ENCODE data around the gene GALK2. TPM values are rescaled to one million over a fixed set of nuclear protein-coding genes. Genes with fewer than 3 reads are reported as not detected.

The GALK2 gene
- polyA plus RNA-seq, 1 donor (not counting 4 experiments of a cell fraction or from before 2014, with no cell fraction given) = 29.7 TPM

GRCh38 chr15:49189631-49190030 is 19.6 kb downstream of the GALK2 start:
- peaks cover 14% of the 10 kb centered on the region for H3K79me2 ChIP-seq (ENCODE audit: control insufficient read depth, insufficient read depth, low read length)
- no peak for FAIRE-seq
- H3K27ac ChIP-seq (ENCODE audit: control insufficient read depth, insufficient read depth, low read length) = no peak overlapping the region
- H3K27me3 ChIP-seq (ENCODE audit: control insufficient read depth, extremely low read depth, insufficient read depth, low read length) = no peaks in the 10 kb centered on the region
- H2AFZ ChIP-seq (ENCODE audit: control insufficient read depth, low read length) = no peak overlapping the region
- DNase-seq (ENCODE audit: low read depth, low spot score) = no peak
- no peaks in the 10 kb centered on the region for H3K36me3 ChIP-seq (ENCODE audit: control insufficient read depth in 2 of 2, extremely low read depth in 1 of 2, insufficient read depth in 2 of 2, low read length in 2 of 2)
- no peaks in the 10 kb centered on the region for H3K9me3 ChIP-seq (ENCODE audit: control insufficient read depth, low read depth, low read length)
- H4K20me1 ChIP-seq (ENCODE audit: control insufficient read depth, extremely low read depth, insufficient read depth, low read length) = no peaks in the 10 kb centered on the region
- H3K9ac ChIP-seq (ENCODE audit: control insufficient read depth, extremely low read depth, insufficient read depth, low read length) = no peak overlapping the region
- no peaks in the 10 kb centered on the region for H3K9me1 ChIP-seq (ENCODE audit: control insufficient read depth, extremely low read depth, insufficient read depth, low read length)
- TF ChIP-seq CTCF (optimal IDR thresholded peaks at IDR 0.05 in 1 of 3, IDR thresholded peaks at IDR 0.05 in 1 of 3, conservative IDR thresholded peaks at IDR 0.05 in 1 of 3; ENCODE audit: extremely low read depth in 1 of 3, insufficient read depth in 2 of 3, low read length in 3 of 3) (no peak), EZH2 (IDR thresholded peaks at IDR 0.05; ENCODE audit: low read length) (no peak)
- H3K4me2 ChIP-seq (ENCODE audit: control insufficient read depth, extremely low read depth, insufficient read depth, low read depth, low read length) = no peak overlapping the region
- H3K4me3 ChIP-seq (ENCODE audit: control insufficient read depth in 2 of 3, extremely low read depth in 1 of 3, insufficient read depth in 2 of 3, low read depth in 1 of 3, low read length in 3 of 3) = no peak overlapping the region
- dilution Hi-C loops (cut with MboI; ENCODE audit: extremely low pct_ligation_motif_present, low sequenced_read_pairs) = no loop called here
- H3K4me1 ChIP-seq (ENCODE audit: control insufficient read depth, extremely low read depth, insufficient read depth, low read length) = no peaks in the 10 kb centered on the region

GRCh38 chr15:49190586-49190985 is 20.5 kb downstream of the GALK2 start:
- H3K9me1 ChIP-seq (ENCODE audit: control insufficient read depth, extremely low read depth, insufficient read depth, low read length) = no peaks in the 10 kb centered on the region
- no peak overlapping the region for H3K9ac ChIP-seq (ENCODE audit: control insufficient read depth, extremely low read depth, insufficient read depth, low read length)
- no peaks in the 10 kb centered on the region for H3K9me3 ChIP-seq (ENCODE audit: control insufficient read depth, low read depth, low read length)
- H3K4me1 ChIP-seq (ENCODE audit: control insufficient read depth, extremely low read depth, insufficient read depth, low read length) = no peaks in the 10 kb centered on the region
- no peak overlapping the region for H3K27ac ChIP-seq (ENCODE audit: control insufficient read depth, insufficient read depth, low read length)
- dilution Hi-C loops (cut with MboI; ENCODE audit: extremely low pct_ligation_motif_present, low sequenced_read_pairs) = no loop called here
- no peaks in the 10 kb centered on the region for H4K20me1 ChIP-seq (ENCODE audit: control insufficient read depth, extremely low read depth, insufficient read depth, low read length)
- H3K27me3 ChIP-seq (ENCODE audit: control insufficient read depth, extremely low read depth, insufficient read depth, low read length) = no peaks in the 10 kb centered on the region
- no peak for FAIRE-seq
- H3K4me3 ChIP-seq (ENCODE audit: control insufficient read depth in 2 of 3, extremely low read depth in 1 of 3, insufficient read depth in 2 of 3, low read depth in 1 of 3, low read length in 3 of 3) = no peak overlapping the region
- H3K36me3 ChIP-seq (ENCODE audit: control insufficient read depth in 2 of 2, extremely low read depth in 1 of 2, insufficient read depth in 2 of 2, low read length in 2 of 2) = no peaks in the 10 kb centered on the region
- H3K79me2 ChIP-seq (ENCODE audit: control insufficient read depth, insufficient read depth, low read length) = peaks cover 14% of the 10 kb centered on the region
- H2AFZ ChIP-seq (ENCODE audit: control insufficient read depth, low read length) = no peak overlapping the region
- no peak for DNase-seq (ENCODE audit: low read depth, low spot score)
- no peak overlapping the region for H3K4me2 ChIP-seq (ENCODE audit: control insufficient read depth, extremely low read depth, insufficient read depth, low read depth, low read length)
- TF ChIP-seq EZH2 (IDR thresholded peaks at IDR 0.05; ENCODE audit: low read length) (no peak), CTCF (optimal IDR thresholded peaks at IDR 0.05 in 1 of 3, IDR thresholded peaks at IDR 0.05 in 1 of 3, conservative IDR thresholded peaks at IDR 0.05 in 1 of 3; ENCODE audit: extremely low read depth in 1 of 3, insufficient read depth in 2 of 3, low read length in 3 of 3) (no peak)

Measured in keratinocyte (primary cell).